22Rv1 (cell line): ENCODE measurements around the gene LSAMP.

Experiments used
- CTCF ChIP-seq: fragments of 450-650 bp; IDR thresholded peaks from 2 replicates; pipeline ENCODE4 v1.5.1; 2017; ENCODE audit warnings: mild to moderate bottlenecking
- ZFX ChIP-seq: fragments of 450-650 bp; IDR thresholded peaks from 2 replicates; pipeline ENCODE4 v1.6.1; 2017; ENCODE audit warnings: antibody characterized with exemption, borderline replicate concordance

- no peak for TF ChIP-seq CTCF
- TF ChIP-seq ZFX: no peak
These were observed 584.5 kb downstream of the LSAMP start for GRCh38 chr3:115860766-115861165.
